ENCODE measurements around the gene AMELX.

AMELX gene

GRCh38 chrX:11285651-11286050 is 7.6 kb upstream of the AMELX start:
- CTCF ChIA-PET, result no interaction called here

GRCh38 chrX:11287505-11287904 is 5.7 kb upstream of the AMELX start:
- Histone ChIP-seq H3K36me3 (ENCODE audit: control insufficient read depth in 2 of 2, insufficient read depth in 1 of 2, low read length in 2 of 2) (no peaks in the 10 kb centered on the region), H3K4me1 (ENCODE audit: control insufficient read depth, insufficient read depth, low read length) (no peaks in the 10 kb centered on the region), H3K4me3 (ENCODE audit: low read depth, low read length) (no peak overlapping the region), H3K9me3 (ENCODE audit: control insufficient read depth, insufficient read depth, low read depth, low read length) (no peaks in the 10 kb centered on the region), H3K27ac (ENCODE audit: extremely low read depth, low read depth, low read length) (no peak overlapping the region)
- TF ChIP-seq MYNN (tag by site-specific recombination; IDR thresholded peaks at IDR 0.05; ENCODE audit: borderline replicate concordance), result no peak
- TF ChIP-seq ZBTB20 (tag by site-specific recombination; IDR thresholded peaks at IDR 0.05), result no peak
- TF ChIP-seq ZNF10 (tag by site-specific recombination; IDR thresholded peaks at IDR 0.05), result no peak
- no peak for TF ChIP-seq ZBTB10 (tag by site-specific recombination; IDR thresholded peaks at IDR 0.05)
- no peak for TF ChIP-seq ZNF48 (tag by site-specific recombination; IDR thresholded peaks at IDR 0.05)
- TF ChIP-seq MZF1 (tag by site-specific recombination; IDR thresholded peaks at IDR 0.05; ENCODE audit: borderline replicate concordance), result no peak
- no peak for TF ChIP-seq ZNF280D (tag by site-specific recombination; IDR thresholded peaks at IDR 0.05)
- no peak for TF ChIP-seq KLF17 (tag by site-specific recombination; IDR thresholded peaks at IDR 0.05)
- TF ChIP-seq PATZ1 (tag by site-specific recombination; IDR thresholded peaks at IDR 0.05), result no peak
- no peak for TF ChIP-seq ZNF112 (tag by site-specific recombination; IDR thresholded peaks at IDR 0.05)
- TF ChIP-seq ZSCAN16 (tag by site-specific recombination; IDR thresholded peaks at IDR 0.05), result no peak
- TF ChIP-seq ZNF791 (tag by site-specific recombination; IDR thresholded peaks at IDR 0.05), result no peak
- no peak for TF ChIP-seq MEIS1 (CRISPR knock-in tag; IDR thresholded peaks at IDR 0.05; ENCODE audit: borderline replicate concordance)
- no peak for TF ChIP-seq KLF16 (tag by site-specific recombination; IDR thresholded peaks at IDR 0.05)
- no peak for TF ChIP-seq ZNF155 (tag by site-specific recombination; IDR thresholded peaks at IDR 0.05)
- no peak for TF ChIP-seq ZNF274 (IDR thresholded peaks at IDR 0.05; ENCODE audit: low read length)
- TF ChIP-seq ZNF274 (tag by site-specific recombination; IDR thresholded peaks at IDR 0.05; ENCODE audit: borderline replicate concordance), result no peak
- POLR2A ChIA-PET, result no interaction called here
- CTCF ChIA-PET, result interaction anchor here (0.6 kb wide), 1 partner anchor 16 kb away, joined by 4 read pairs; no protein-coding TSS in a partner anchor

More at GRCh38 chrX:11285651-11286050, 7.6 kb upstream of the AMELX start:
- Histone ChIP-seq H3K9me3 (ENCODE audit: control insufficient read depth, insufficient read depth, low read depth, low read length) (no peaks in the 10 kb centered on the region), H3K4me3 (ENCODE audit: low read depth, low read length) (no peak overlapping the region), H3K27ac (ENCODE audit: extremely low read depth, low read depth, low read length) (no peak overlapping the region), H3K4me1 (ENCODE audit: control insufficient read depth, insufficient read depth, low read length) (no peaks in the 10 kb centered on the region), H3K36me3 (ENCODE audit: control insufficient read depth in 2 of 2, insufficient read depth in 1 of 2, low read length in 2 of 2) (no peaks in the 10 kb centered on the region)
- no peak for TF ChIP-seq ZNF366 (tag by site-specific recombination; conservative IDR thresholded peaks at IDR 0.05)
- POLR2A ChIA-PET, result no interaction called here
